HG03575 (cell line): Measurements from ENCODE around the gene BCL2.

ENCODE experiments used
- ATAC-seq: cut with Tn5 transposase; IDR thresholded peaks from one replicate; pipeline ENCODE4 v1.9.1; 2021; ENCODE audit not compliant: unreplicated experiment, insufficient number of reproducible peaks, low FRiP score; ENCODE audit errors: extremely low read depth

The BCL2 gene

DNA sequence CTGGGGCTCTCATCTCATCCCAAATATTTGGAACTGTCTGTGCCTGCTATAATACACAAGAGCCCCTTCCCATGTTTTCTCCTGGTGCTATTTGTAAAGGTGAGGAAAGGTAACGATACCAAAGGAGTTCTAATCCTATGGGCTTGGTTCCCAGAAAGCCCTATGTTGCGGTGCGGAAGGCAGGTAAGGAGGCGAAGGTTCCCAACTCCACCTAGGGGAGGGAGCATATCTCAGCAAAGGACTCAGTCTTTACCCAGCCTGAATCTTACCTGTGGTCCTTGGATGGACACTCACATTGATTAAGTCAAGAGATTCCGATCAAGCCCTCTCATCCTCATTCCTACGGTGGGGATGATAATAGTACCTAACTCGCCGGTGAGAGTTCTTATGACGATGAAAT lies 140.1 kb downstream of the BCL2 start:
- ATAC-seq = no peak

DNA sequence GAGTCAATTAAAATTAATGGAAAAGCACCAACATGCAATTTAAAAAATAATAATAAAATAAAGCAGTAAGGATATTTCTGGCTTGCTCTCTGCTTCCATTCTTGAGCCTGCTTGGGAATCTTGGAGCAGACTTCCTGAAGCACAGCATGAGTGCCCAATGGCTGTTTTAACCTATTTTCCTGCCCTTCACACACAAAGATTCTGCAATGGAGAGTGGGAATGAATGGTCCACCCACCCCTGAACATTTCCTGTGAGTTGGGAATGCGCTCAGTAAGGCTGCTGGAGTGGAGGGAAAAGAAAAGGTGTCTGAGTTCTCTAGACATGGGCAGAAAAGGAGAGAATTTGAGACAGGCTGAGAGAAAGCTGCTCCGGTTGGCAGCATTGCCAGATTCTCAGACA lies 140.6 kb downstream of the BCL2 start:
- ATAC-seq = no peak

DNA sequence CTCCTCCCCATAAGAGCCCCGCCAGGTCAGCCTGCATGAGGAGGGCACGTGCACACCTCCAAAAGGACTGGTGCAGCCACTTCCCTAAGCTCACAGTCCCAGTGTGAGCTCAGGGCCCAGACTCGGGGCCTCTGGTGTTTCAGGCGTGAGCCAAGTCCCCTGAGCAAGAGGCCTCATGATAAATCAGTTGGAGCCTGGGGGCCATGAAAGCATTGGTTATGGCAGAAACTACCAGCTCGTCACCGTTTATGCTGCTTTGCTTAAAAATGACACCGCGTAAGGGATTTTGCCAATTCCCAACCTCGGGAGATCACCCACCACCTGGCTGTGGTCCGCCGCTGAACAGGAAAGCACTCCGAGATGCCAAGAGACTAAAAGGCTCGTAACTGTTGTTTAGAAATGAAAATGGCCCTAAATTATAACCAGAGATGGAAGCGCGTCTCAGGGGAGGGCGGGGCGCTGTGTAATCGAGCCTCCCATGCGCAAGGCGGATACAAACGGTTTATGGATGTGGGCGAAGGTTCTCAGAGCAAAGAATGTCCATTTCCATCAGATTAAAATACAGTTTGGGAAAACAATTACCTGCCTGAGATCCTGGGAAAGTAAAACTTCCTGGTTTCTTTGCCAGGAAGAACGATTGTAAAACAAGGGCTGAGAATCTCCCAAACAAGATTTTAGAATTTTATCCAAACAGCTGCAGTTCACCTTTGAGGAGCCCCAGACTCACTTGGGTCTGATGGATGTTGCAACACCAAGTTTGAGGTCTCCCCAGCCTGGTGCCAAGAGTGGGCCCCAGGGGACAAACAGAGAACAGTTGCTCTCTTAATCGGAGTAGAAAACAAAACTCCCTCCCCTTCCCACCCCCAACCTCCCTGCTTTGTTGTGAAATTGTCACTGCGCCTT lies 141.4 kb downstream of the BCL2 start:
- ATAC-seq = no peak

DNA sequence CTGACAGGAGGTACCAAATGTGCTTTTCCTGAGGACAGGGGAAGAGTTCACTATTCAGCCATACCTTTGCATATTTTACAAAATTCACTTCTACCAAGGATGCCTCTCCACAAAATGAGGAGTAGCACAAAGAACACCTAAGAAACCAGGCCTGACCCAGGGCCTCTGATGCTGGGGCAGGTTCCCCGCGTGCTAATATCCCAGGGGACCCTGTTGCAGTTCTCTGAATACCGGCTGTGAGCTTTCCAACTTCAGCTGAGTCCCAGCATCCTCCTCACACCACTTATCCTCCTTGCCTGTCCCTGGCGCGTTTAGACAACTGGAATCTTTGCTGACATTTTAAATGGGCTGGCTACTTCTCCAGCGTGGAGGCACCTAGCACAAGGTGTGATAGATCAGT lies 142.3 kb downstream of the BCL2 start:
- ATAC-seq = no peak

GRCh38 chr18:63175264-63175663 lies 144.3 kb downstream of the BCL2 start:
- no peak for ATAC-seq

GRCh38 chr18:63173983-63174382 lies 145.6 kb downstream of the BCL2 start:
- no peak for ATAC-seq

DNA sequence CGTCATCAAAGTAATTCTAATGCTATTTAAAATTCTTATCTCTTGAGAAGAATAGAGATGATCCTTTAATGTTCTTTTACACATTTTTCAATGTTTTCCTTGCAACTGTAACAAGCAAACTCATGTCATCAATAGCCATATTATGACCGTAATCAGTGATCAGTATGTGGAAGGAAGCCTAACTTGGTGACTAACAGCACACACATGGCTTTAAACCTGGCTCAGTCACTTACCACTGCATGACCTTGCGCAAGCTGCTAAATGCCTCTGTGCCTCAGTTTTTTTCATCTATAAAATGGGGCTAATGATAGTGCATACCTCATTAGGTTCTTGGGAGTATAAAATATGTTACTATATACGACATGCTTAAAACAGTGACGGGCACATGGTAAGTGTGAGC lies 149.7 kb downstream of the BCL2 start:
- no peak for ATAC-seq

- ATAC-seq = no peak
Observed at GRCh38 chr18:63168287-63168686, 151.3 kb downstream of the BCL2 start.

GRCh38 chr18:63166142-63166541 lies 153.4 kb downstream of the BCL2 start:
- ATAC-seq = no peak

DNA sequence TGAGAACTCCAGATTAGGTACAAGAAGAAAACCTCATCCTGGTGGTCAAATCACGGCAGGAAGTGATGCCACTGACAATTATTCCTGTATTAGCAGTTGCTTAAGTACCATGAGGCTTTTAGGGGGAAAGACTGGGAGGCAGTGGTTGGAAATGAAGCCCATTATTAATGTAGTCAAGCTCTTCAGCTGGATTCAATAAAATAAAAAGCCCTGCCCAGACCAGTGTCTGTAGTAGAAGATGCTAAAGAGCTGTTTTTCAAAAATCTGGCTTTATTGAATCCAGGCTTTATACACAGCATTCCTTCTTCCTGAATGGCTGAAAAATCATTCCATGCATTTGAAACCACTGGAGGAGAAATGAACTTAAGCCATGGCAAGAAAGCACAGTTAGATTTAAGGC lies 155.2 kb downstream of the BCL2 start:
- no peak for ATAC-seq

- no peak for ATAC-seq
Observed at GRCh38 chr18:63162271-63163014, 157.1 kb downstream of the BCL2 start.

- ATAC-seq = peak; percentile 54
Observed at GRCh38 chr18:63161761-63162195, 157.8 kb downstream of the BCL2 start.

DNA sequence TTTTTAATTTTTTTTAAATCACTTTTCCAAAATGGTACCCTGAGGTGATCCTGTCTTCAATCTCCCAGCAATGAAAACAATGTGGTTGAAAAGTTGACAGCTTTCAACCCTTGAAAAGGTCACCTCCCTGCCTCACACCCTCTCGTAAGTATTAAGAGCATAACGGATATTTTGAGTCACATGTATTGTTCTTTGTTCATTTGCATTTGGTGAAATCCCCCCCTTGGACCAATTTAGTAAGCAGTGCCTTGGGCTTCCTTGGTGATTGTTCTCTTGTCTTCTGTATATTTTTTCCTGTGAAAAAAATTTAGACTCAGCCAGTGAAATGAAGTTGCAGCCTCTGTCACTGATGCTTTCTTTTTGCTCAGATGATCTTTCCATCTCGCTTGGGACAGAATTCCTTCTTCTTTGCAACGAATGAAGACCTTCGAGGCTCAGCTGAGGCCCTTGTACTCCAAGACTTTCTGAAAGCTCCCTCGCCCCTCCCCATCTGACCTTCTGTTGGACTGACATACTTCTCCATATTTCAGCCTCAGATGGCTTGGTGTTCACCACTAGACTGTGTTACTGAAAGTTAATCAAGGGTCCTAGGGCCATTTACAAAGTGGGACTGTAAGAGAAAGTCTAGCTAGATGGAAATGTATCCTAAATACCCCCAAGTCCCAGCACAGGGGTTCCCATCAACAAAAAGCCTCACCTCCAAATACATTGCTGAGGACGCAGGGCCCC lies 158.4 kb downstream of the BCL2 start:
- no peak for ATAC-seq

DNA sequence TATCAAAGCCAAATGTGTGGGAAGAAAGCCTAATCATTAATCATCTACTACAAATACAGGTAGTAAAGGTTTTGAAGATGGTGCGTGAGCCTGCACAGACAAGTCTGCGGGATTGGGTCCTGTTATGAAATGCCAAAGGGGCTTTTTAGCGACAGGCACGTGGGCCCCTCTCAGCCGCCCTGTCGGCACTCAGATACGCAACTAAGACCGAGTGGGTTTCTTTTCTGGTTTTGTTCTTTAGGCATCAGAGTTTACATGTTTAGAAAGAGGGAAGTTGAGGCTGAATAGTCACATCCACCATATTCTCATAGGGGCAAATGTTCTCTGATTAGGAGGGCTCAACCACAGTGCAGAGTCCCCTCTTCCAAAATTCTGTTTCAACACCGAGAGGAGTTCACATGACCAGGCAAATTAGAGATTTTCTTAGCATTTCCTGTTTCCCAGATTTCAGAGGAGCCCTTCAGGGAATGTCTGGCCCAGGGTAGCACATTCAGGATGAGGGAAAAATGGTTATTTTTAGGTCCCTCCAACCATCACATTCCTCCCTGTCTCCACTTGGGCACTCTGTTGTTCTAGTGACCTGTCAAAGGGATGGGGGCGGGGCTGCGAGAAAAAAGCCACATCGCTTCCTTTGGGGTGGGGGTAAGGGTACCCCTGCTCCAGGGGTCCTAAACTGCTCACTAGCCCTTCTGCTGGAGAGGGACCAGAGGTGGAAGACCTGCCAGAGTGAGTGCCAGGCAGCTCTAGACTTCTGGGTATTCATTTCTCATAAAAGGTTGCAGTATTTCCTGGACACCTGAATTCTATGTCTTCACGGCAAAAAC lies 159.2 kb downstream of the BCL2 start:
- no peak for ATAC-seq

DNA sequence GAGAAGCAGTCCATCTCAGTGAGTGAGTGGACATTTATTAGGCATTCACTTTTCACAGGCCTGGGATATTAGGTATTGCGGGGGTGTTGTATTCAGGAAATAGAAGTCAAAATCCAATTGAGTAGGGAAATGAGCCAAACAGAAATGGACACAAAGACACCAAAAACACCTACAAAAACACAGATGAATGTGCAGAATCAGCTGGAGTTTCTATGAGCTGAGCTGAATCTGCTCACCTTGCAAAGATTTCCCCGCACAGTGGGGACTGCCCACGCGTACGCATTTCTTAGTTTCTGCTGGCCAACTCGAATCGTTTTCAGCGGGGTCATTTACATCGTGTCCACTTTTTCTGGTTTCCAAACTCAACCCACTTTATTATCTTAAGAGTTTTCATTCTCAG lies 160.0 kb downstream of the BCL2 start:
- no peak for ATAC-seq

DNA sequence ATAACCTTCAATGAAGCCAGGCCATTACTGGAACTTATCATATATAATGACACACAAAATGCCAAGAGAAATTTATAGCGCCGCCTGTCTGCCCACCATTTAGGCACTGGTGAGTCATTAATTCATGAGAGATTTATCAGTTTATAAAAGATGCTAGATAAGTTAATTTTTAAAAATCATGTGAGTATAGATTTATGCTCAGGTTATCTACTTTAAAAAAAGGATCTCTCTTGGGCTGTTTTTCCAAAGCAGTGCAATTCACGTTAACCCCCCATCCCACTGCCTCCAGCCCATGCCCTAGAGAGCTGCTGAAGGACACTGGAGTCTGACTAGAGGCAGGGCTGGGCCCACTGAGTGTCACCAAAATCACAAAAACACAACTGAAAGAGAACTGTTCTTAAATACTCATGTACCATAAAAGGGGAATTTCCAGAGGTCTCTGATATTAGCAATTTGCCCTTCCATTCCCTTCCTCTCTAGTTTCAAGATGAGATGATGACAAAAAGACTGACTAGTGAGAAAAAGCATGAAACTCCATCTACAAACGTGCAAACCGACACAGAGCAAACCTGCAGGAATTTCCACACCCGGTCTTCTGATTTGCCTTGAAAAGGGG lies 160.8 kb downstream of the BCL2 start:
- ATAC-seq = peak; percentile 20

- ATAC-seq = no peak
Observed at GRCh38 chr18:63158012-63158631, 161.4 kb downstream of the BCL2 start.
